Testis (tissue), 5 donors: ENCODE data around the gene ATP10B. TPM values are rescaled to one million over a fixed set of nuclear protein-coding genes. Genes with fewer than 3 reads are reported as not detected.
"Not testable (repeated sequence)": the region's sequence is repeated elsewhere in the genome, so short reads cannot be mapped to it uniquely, and the experiment has no call there.

Source experiments
- DNase-seq: peaks from one replicate; pipeline ENCODE4 v3.0.0-alpha.2; 2019
- H3K27ac ChIP-seq, 2 donors: fragments of 200-600 bp; sonication (generic); one replicate each; pipeline ENCODE4 v1.5.1; 2019
- H3K27me3 ChIP-seq: fragments of 200-600 bp; sonication (generic); one replicate; pipeline ENCODE4 v1.5.1; 2019
- H3K36me3 ChIP-seq: fragments of 200-600 bp; sonication (generic); one replicate; pipeline ENCODE4 v1.5.1; 2017; ENCODE audit warnings: low read depth; ENCODE audit errors: missing control alignments
- H3K4me1 ChIP-seq: fragments of 200-600 bp; sonication (generic); one replicate; pipeline ENCODE4 v1.5.1; 2019
- H3K4me3 ChIP-seq, 2 donors: fragments of 200-600 bp; sonication (generic); one replicate each; pipeline ENCODE4 v1.5.1; 2017 to 2019
- H3K9me3 ChIP-seq: fragments of 200-600 bp; sonication (generic); one replicate; pipeline ENCODE4 v1.5.1; 2017
- POLR2A ChIP-seq: fragments of 450-650 bp; IDR thresholded peaks from one replicate; pipeline ENCODE4 v1.6.1; 2017; ENCODE audit warnings: antibody characterized with exemption, mild to moderate bottlenecking, moderate library complexity
- WGBS, 2 donors: methylation state at CpG; one replicate each; pipeline ENCODE4 v1.1.5; 2018; 5-methylcytosine and 5-hydroxymethylcytosine counted together
- intact Hi-C: fragments of 100-400 bp; cut with DNase I; formaldehyde crosslinking; loops from one replicate; pipeline ENCODE4 v1.15.1; 2023; ENCODE audit warnings: low total_unique reads
- long read RNA-seq, 2 donors: transcript quantifications; one replicate each; lab custom pipeline, GENCODE V29; 2026
- polyA plus RNA-seq: library from polyadenylated mRNA; stranded (reverse); fragments of 350-450 nt; fragmentation: Illumina TruSeq; extraction: RNeasy Lipid Tissue Mini Kit (QIAGEN cat#74804); gene quantifications from one replicate; pipeline ENCODE4 v1.2.3, GENCODE V29; 2014; ENCODE audit warnings: low read depth, low replicate concordance; ENCODE audit not compliant: insufficient read depth
- total RNA-seq, 2 donors: library from RNA; depleted of rRNA; stranded (reverse); fragments of >200 nt; gene quantifications; one replicate each; pipeline ENCODE4 v1.2.3, GENCODE V29; 2016
- TF ChIP-seq, protein P1 (sequence below), 3 experiments: fragments of 450-650 bp in 2 of 3; fragments of 200-600 bp in 1 of 3; sonication (generic) in 1 of 3; IDR thresholded peaks; one replicate each; pipeline ENCODE4 v1.5.1; 2016 to 2019; ENCODE audit warnings: antibody characterized with exemption in 3 of 3, mild to moderate bottlenecking in 2 of 3, moderate library complexity in 1 of 3

ATP10B gene, protein sequence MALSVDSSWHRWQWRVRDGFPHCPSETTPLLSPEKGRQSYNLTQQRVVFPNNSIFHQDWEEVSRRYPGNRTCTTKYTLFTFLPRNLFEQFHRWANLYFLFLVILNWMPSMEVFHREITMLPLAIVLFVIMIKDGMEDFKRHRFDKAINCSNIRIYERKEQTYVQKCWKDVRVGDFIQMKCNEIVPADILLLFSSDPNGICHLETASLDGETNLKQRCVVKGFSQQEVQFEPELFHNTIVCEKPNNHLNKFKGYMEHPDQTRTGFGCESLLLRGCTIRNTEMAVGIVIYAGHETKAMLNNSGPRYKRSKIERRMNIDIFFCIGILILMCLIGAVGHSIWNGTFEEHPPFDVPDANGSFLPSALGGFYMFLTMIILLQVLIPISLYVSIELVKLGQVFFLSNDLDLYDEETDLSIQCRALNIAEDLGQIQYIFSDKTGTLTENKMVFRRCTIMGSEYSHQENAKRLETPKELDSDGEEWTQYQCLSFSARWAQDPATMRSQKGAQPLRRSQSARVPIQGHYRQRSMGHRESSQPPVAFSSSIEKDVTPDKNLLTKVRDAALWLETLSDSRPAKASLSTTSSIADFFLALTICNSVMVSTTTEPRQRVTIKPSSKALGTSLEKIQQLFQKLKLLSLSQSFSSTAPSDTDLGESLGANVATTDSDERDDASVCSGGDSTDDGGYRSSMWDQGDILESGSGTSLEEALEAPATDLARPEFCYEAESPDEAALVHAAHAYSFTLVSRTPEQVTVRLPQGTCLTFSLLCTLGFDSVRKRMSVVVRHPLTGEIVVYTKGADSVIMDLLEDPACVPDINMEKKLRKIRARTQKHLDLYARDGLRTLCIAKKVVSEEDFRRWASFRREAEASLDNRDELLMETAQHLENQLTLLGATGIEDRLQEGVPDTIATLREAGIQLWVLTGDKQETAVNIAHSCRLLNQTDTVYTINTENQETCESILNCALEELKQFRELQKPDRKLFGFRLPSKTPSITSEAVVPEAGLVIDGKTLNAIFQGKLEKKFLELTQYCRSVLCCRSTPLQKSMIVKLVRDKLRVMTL (N-terminal part only)
- total RNA-seq (1 to 10 TPM in 1 of 2 donors, under 1 TPM in 1; 0.63 to 1.9 TPM), polyA plus RNA-seq (2.0 TPM)
- long read RNA-seq, donor 1, result 0 reads
- long read RNA-seq, donor 2, result 0 reads

DNA sequence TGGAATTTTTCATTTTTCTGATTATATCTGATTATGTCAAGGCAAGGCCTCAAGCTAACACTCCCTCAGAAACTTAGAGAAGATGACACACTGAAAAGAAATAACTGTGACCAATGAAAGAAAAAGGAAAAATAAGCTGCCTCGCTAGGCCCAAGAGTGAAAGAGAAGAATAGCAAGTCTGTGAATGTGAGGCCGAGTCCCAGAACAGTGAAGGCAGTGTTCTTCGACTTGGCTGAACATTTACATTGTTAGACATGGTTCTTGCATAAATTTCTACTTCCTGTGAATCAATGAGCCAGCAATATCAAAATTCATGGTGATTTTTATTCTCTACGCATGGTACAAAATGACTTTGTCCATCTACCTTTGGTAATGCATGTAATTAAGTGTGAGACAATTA is at the start of gene ATP10B:
Gene ATP10B (minus strand): TSS at position 163 of the 400 bp plus-strand sequence. CDS start 164,137 bp downstream, outside the sequence.
- no peak within 1 kb of the TSS for H3K4me3 ChIP-seq
- no peaks in the 10 kb centered on the region for H3K27me3 ChIP-seq
- TF ChIP-seq, protein P1, sequence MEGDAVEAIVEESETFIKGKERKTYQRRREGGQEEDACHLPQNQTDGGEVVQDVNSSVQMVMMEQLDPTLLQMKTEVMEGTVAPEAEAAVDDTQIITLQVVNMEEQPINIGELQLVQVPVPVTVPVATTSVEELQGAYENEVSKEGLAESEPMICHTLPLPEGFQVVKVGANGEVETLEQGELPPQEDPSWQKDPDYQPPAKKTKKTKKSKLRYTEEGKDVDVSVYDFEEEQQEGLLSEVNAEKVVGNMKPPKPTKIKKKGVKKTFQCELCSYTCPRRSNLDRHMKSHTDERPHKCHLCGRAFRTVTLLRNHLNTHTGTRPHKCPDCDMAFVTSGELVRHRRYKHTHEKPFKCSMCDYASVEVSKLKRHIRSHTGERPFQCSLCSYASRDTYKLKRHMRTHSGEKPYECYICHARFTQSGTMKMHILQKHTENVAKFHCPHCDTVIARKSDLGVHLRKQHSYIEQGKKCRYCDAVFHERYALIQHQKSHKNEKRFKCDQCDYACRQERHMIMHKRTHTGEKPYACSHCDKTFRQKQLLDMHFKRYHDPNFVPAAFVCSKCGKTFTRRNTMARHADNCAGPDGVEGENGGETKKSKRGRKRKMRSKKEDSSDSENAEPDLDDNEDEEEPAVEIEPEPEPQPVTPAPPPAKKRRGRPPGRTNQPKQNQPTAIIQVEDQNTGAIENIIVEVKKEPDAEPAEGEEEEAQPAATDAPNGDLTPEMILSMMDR (IDR thresholded peaks at IDR 0.05), result no peak
- no peak for TF ChIP-seq POLR2A
- no peak within 1 kb of the TSS for H3K27ac ChIP-seq
- no peaks in the 10 kb centered on the region for H3K4me1 ChIP-seq
- DNase-seq, result no peak
- 64 to 93% methylated on average over 4 of the region's 4 CpGs for WGBS, 2 donors
- H3K36me3 ChIP-seq, result no peaks in the 10 kb centered on the region
- intact Hi-C loops, result no loop called here
- no peaks in the 10 kb centered on the region for H3K9me3 ChIP-seq

DNA sequence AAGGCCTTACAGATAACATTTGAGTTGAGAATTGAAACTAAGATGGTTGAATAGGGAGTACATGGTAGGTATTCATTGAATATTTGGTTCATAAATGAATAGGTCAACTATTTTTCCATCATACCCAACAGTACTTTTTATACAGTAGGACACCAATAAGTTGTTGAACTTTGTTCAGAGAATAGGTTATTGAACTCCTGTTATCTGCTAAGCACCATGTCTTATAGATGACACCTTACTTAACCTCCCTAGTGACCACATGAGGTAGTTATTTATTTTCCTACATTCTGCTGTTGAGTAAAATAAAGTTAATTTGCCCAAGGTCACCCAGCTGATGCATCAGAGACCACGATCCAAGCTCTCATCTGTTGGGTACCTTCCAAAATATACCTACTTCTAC is 49.6 kb upstream of the ATP10B start:
- 59 to 68% methylated on average over 1 of the region's 1 CpG for WGBS, 2 donors
- TF ChIP-seq POLR2A, result no peak
- TF ChIP-seq, protein P1 (IDR thresholded peaks at IDR 0.05), result no peak
- Histone ChIP-seq H3K36me3 (no peaks in the 10 kb centered on the region), H3K4me1 (no peaks in the 10 kb centered on the region), H3K27me3 (no peaks in the 10 kb centered on the region), H3K27ac (no peak overlapping the region), H3K4me3 (no peak overlapping the region), H3K9me3 (no peaks in the 10 kb centered on the region)
- intact Hi-C loops, result no loop called here
- DNase-seq, result no peak

DNA sequence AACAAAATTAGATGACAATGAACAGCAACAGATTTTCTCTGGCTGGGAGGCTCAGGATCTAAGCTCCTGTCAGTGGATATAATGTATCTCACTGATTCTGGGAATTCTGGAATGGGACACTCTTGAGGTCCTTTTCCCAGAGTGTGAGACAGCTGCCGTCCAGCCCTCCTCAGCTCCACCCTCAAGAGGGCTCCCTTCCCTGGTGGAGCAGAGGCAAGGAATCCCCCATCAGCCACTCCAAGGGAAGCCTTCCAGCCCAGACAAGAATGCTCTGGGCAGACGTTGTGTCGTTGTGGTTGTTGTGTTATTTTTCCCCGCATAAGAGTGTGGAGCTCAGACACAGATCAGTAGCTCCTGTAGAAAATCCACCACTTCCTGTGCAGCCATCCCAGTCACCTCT is 47.7 kb upstream of the ATP10B start:
- WGBS, 2 donors, result 51 to 55% methylated on average over 3 to 4 of the region's 4 CpGs
- intact Hi-C loops, result no loop called here
- Histone ChIP-seq H3K9me3 (no peaks in the 10 kb centered on the region), H3K27ac (no peak overlapping the region), H3K36me3 (no peaks in the 10 kb centered on the region), H3K4me1 (no peaks in the 10 kb centered on the region), H3K27me3 (no peaks in the 10 kb centered on the region), H3K4me3 (no peak overlapping the region)
- TF ChIP-seq, protein P1 (IDR thresholded peaks at IDR 0.05), result no peak
- no peak for TF ChIP-seq POLR2A
- DNase-seq, result no peak

DNA sequence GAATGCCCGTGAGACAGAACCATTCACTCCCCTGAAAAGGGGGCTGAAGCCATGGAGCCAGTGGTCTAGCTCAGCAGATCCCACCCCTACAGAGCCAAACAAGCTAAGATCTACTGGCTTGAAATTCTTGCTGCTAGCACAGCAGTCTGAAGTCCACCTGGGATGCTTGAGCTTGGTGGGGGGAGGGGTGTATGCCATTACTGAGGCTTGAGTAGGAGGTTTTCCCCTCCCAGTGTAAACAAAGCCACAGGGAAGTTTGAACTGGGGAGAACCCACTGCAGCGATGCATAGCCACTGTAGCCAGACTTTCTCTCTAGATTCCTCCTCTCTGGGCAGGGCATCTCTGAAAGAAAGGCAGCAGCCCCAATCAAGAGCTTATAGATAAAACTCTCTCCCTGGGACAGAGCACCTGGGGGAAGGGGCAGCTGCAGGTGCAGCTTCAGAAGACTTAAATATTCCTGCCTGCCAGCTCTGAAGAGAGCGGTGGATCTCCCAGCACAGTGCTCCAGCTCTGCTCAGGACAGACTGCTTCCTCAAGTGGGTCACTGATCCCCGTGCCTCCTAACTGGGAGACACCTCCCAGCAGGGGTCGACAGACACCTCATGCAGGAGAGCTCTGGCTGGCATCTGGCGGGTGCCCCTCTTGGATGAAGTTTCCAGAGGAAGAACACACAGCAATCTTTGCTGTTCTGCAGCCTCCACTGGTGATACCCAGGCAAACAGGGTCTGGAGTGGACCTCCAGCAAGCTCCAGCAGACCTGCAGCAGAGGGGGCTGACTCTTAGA is 41.4 kb upstream of the ATP10B start:
- H3K27ac ChIP-seq, H3K4me3 ChIP-seq, H3K27me3 ChIP-seq, H3K4me1 ChIP-seq, DNase-seq, H3K9me3 ChIP-seq, intact Hi-C loops, H3K36me3 ChIP-seq: not testable (repeated sequence)
- WGBS, 2 donors, result 91 to 100% methylated on average over 3 to 6 of the region's 6 CpGs
